PC-3 (cell line): ENCODE results near the gene RXRB. TPM values are rescaled to one million over a fixed set of nuclear protein-coding genes. Genes with fewer than 3 reads are reported as not detected.

Experiments
- ATAC-seq: fragments of 200-7000 bp; cut with Tn5 transposase; 2 replicates; pipeline ENCODE4 v1.9.1; 2020; ENCODE audit warnings: mild to moderate bottlenecking, moderate library complexity
- BruUV-seq: library from RNA; stranded (reverse); fragments of 400-500 nt; replicated peaks from 2 replicates; lab custom pipeline; 2021; lab: Mats Ljungman, UMichigan
- CTCF ChIA-PET: fragments of 300-600 bp; sonication (Branson Sonifier 250); formaldehyde crosslinking; loops from one replicate; lab custom pipeline; 2022; ENCODE audit warnings: antibody characterized with exemption; lab: Charles Lee
- POLR2A ChIA-PET: fragments of 300-600 bp; sonication (Branson Sonifier 250); formaldehyde crosslinking; loops from one replicate; lab custom pipeline; 2022; ENCODE audit warnings: antibody characterized with exemption; ENCODE audit not compliant: unreplicated experiment; lab: Charles Lee
- DNase-seq: peaks from one replicate; pipeline ENCODE4 v3.0.0-alpha.2; 2015
- H2AFZ ChIP-seq: fragments of 300-600 bp; sonication (generic); 2 replicates; pipeline ENCODE4 v1.6.0; 2016; ENCODE audit warnings: antibody characterized with exemption, low read length
- H3F3A ChIP-seq: fragments of 300-600 bp; sonication (generic); one replicate; pipeline ENCODE4 v1.6.0; 2017; ENCODE audit warnings: antibody characterized with exemption, low read length, control low read depth, mild to moderate bottlenecking; ENCODE audit not compliant: unreplicated experiment
- H3K27ac ChIP-seq: fragments of 300-600 bp; sonication (generic); 2 replicates; pipeline ENCODE4 v1.5.1; 2016; ENCODE audit warnings: mild to moderate bottlenecking, low read length
- H3K27me3 ChIP-seq: fragments of 300-600 bp; sonication (generic); 2 replicates; pipeline ENCODE4 v1.6.1; 2016; ENCODE audit warnings: low read length, mixed read lengths
- H3K36me3 ChIP-seq: fragments of 300-600 bp; sonication (generic); 2 replicates; pipeline ENCODE4 v1.6.1; 2016; ENCODE audit warnings: low read depth, mixed run types, low read length, mixed read lengths
- H3K4me1 ChIP-seq: fragments of 300-600 bp; sonication (generic); 2 replicates; pipeline ENCODE4 v1.5.1; 2016; ENCODE audit warnings: low read length; ENCODE audit not compliant: insufficient read depth
- H3K4me2 ChIP-seq: fragments of 300-600 bp; sonication (generic); 2 replicates; pipeline ENCODE4 v1.6.0; 2016; ENCODE audit warnings: low read length
- H3K4me3 ChIP-seq: fragments of 300-600 bp; sonication (generic); 2 replicates; pipeline ENCODE4 v1.5.1; 2016; ENCODE audit warnings: mild to moderate bottlenecking, low read length, mixed read lengths
- H3K79me2 ChIP-seq: fragments of 300-600 bp; sonication (generic); 2 replicates; pipeline ENCODE4 v1.6.1; 2017; ENCODE audit warnings: low read length, mixed read lengths
- H3K9ac ChIP-seq: fragments of 300-600 bp; sonication (generic); 2 replicates; pipeline ENCODE4 v1.6.0; 2016; ENCODE audit warnings: mild to moderate bottlenecking, low read length
- H3K9me2 ChIP-seq: fragments of 300-600 bp; sonication (generic); replicated peaks from 2 replicates; pipeline ENCODE4 v1.6.1; 2016; ENCODE audit warnings: mixed run types, low read length, mixed read lengths
- H3K9me3 ChIP-seq: fragments of 300-600 bp; sonication (generic); 2 replicates; pipeline ENCODE4 v1.6.1; 2016; ENCODE audit warnings: low read length, mixed read lengths
- H4K20me1 ChIP-seq: fragments of 300-600 bp; sonication (generic); 2 replicates; pipeline ENCODE4 v1.6.1; 2016; ENCODE audit warnings: low read length, mixed read lengths
- CTCF ChIP-seq: fragments of 300-600 bp; sonication (generic); conservative IDR thresholded peaks from 2 replicates; pipeline ENCODE4 v1.5.1; 2017; ENCODE audit warnings: antibody characterized with exemption, low read depth, mild to moderate bottlenecking, low read length
- EZH2 ChIP-seq: fragments of 300-600 bp; sonication (generic); IDR thresholded peaks from one replicate; pipeline ENCODE4 v1.6.1; 2017; ENCODE audit warnings: antibody characterized with exemption, mild to moderate bottlenecking, low read length; ENCODE audit not compliant: unreplicated experiment
- EZH2phosphoT487 ChIP-seq: fragments of 300-600 bp; sonication (generic); IDR thresholded peaks from 2 replicates; pipeline ENCODE4 v1.6.1; 2018; ENCODE audit warnings: mild to moderate bottlenecking, antibody characterized with exemption, low read length, borderline replicate concordance
- intact Hi-C: fragments of 100-400 bp; cut with micrococcal nuclease; formaldehyde crosslinking; loops from 2 replicates; pipeline ENCODE4 v1.9.0; 2023
- total RNA-seq: library from RNA; depleted of rRNA; stranded (reverse); fragments of >200 nt; gene quantifications from 2 replicates; pipeline ENCODE4 v1.2.3, GENCODE V29; 2014

The RXRB gene
- total RNA-seq, 1 experiment from 2014 or later: 24.0 TPM

GRCh38 chr6:33164176-33164575, 36.3 kb downstream of the RXRB start:
- Histone ChIP-seq H3K4me1 (peaks cover 18% of the 10 kb centered on the region), H3K4me3 (no peak overlapping the region), H4K20me1 (no peaks in the 10 kb centered on the region), H3K9ac (no peak overlapping the region), H3F3A (no peaks in the 10 kb centered on the region), H2AFZ (no peak overlapping the region), H3K27ac (no peak overlapping the region), H3K4me2 (no peak overlapping the region), H3K27me3 (no peaks in the 10 kb centered on the region), H3K79me2 (no peaks in the 10 kb centered on the region), H3K9me2 (no peaks in the 10 kb centered on the region), H3K36me3 (no peaks in the 10 kb centered on the region), H3K9me3 (no peaks in the 10 kb centered on the region)
- no peak for DNase-seq
- ChIA-PET CTCF (no interaction called here), POLR2A (no interaction called here)
- no peak for TF ChIP-seq EZH2
- TF ChIP-seq CTCF: no peak
- TF ChIP-seq EZH2phosphoT487: no peak
- intact Hi-C loops: loop anchor here (5.0 kb wide), 1 partner anchor 33 kb away; no protein-coding TSS in a partner anchor
- no TSS peak for BruUV-seq
- ATAC-seq: no peak

- BruUV-seq: no TSS peak
- no peak for ATAC-seq
- Histone ChIP-seq H2AFZ (no peak overlapping the region), H4K20me1 (no peaks in the 10 kb centered on the region), H3K9me3 (no peaks in the 10 kb centered on the region), H3K9me2 (no peaks in the 10 kb centered on the region), H3K4me3 (no peak overlapping the region), H3K9ac (no peak overlapping the region), H3K79me2 (no peaks in the 10 kb centered on the region), H3K36me3 (no peaks in the 10 kb centered on the region), H3F3A (no peaks in the 10 kb centered on the region), H3K27me3 (no peaks in the 10 kb centered on the region), H3K4me2 (no peak overlapping the region), H3K27ac (no peak overlapping the region), H3K4me1 (peaks cover 18% of the 10 kb centered on the region)
- ChIA-PET CTCF (no interaction called here), POLR2A (no interaction called here)
- DNase-seq: no peak
- intact Hi-C loops: loop anchor here (5.0 kb wide), 1 partner anchor 34 kb away; no protein-coding TSS in a partner anchor
- TF ChIP-seq EZH2 (no peak), CTCF (no peak), EZH2phosphoT487 (no peak)
Observed at GRCh38 chr6:33163540-33163939, 36.9 kb downstream of the RXRB start.
